ENCODE results near the gene PRKCA.
"Not testable (repeated sequence)": the region's sequence is repeated elsewhere in the genome, so short reads cannot be mapped to it uniquely, and the experiment has no call there.

PRKCA gene

GRCh38 chr17:66355510-66355909 lies 53.1 kb downstream of the PRKCA start:
- no peak for DNase-seq

DNA sequence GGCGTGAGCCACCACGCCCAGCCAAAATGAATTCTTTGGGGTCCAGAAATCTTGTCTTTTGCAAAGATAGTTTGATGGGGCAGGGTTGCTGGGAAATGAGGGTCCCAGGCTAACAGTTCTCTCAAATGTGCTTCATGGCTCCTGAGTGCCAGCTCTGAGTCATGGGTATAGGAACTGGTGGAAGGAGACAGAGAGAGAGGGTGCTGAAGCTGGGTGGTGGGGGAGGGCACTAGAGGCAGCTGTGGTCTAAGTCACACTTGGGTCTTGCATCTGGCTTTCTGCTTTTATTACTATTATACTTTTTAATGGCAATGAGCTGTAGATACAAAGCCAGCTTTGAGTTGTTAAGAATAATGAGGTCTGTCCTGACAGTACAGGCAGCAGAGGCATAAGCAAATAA lies 54.6 kb downstream of the PRKCA start:
- no peak for DNase-seq

DNA sequence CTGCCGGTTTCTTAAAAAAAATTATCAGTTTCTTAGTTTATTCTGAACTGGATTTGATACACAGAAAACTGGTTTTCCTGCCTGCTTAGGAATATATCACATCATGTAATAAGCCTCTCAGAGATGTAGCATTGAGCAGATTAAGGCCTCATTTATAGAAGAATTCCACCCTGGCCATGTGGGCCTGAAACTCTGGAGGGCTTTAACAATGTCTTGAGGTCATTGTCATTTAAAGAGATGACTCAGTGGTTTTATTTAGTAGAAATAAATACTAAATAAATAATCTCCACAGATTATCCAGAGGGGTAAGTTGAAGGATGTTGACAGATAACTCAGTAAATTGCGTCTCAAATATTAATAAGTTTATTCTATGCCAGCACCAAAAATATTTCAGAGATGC lies 56.9 kb downstream of the PRKCA start:
- DNase-seq = no peak

GRCh38 chr17:66360961-66361565 lies 58.6 kb downstream of the PRKCA start:
- DNase-seq = not testable (repeated sequence)

- peak in 1 of 2 donors; percentile 36 for DNase-seq
Observed at GRCh38 chr17:66364508-66364907, 62.1 kb downstream of the PRKCA start.

DNA sequence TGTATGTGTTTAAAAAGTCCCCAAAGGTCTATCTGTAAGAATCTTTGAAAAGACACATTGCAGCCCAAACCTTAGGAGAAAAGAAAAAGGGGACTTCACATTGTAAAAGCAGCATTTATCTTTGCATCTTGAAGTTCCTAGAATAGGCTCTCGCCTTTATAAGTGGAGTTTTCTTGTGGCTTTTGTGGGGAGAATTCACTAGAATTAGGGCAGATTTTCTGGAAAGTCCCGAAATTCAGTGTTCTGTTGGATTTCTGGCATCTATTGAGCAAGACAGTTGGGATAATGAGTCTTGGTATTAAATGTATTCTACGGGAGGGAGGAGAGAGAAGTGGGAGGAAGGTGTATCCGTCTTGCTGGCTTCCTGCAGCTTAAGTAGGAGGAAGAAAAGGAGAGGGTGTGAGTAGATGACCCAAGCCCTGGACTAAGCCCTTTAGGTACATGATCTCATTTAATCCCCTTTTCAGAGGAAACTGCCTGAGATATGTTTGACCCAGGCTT lies 62.6 kb downstream of the PRKCA start:
- DNase-seq = no peak

DNA sequence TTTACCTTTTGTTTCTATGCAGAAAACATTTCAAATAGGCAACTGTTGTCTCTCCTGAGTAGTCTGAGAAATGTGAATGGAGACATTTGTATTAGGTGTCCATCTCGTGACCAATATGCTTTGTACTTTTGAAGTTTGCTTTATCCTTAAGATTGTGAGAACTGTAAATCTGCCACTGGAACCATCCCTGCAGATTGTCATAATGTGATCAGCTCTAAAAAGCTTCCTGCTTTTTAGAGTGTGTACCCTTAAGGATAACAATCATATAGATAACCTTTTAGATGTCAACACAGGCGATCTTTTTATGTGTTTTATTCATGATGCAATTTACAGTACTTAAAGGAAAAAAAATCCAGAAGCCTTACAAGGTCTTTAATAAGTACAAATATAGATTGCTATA lies 63.5 kb downstream of the PRKCA start:
- no peak for DNase-seq

DNA sequence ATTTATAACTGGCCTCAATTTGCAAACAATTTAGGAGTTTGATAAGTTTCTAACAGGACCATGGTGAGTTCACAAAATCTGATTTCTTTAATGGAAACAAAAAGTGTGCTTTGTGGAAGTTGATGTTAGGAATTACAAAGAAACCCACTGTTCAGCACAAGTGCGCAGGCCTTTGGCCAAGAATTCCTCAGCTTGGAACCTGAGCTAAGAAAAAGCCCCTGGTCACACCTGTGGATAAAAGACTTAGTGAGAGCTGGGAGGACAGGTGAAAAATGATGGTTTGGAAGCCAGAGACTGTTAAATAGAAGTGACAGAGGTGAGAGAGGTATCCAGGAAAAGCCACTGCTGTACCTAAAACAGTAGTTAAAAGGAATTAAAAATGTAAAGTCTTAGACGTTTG lies 64.7 kb downstream of the PRKCA start:
- no peak for DNase-seq

- no peak for DNase-seq
Observed at GRCh38 chr17:66369830-66370229, 67.4 kb downstream of the PRKCA start.

DNA sequence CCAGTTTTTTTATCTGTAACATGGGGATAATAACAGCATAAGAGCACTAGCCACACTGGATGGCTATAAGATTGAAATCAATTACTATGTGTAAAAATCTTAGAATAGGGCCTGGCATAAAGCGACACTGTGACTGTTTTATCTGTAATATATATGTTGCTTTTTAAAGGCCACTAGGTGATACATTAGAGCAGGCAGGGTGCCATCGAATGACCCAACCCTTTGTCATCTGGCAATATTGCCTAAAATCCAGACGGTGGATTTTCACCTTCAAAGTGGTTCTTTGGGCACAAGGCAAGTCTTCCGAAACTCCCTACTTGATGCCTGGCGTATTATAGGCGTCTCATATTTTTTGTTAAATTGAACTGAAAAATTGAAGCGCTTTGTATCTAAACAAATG lies 69.1 kb downstream of the PRKCA start:
- no peak for DNase-seq

DNA sequence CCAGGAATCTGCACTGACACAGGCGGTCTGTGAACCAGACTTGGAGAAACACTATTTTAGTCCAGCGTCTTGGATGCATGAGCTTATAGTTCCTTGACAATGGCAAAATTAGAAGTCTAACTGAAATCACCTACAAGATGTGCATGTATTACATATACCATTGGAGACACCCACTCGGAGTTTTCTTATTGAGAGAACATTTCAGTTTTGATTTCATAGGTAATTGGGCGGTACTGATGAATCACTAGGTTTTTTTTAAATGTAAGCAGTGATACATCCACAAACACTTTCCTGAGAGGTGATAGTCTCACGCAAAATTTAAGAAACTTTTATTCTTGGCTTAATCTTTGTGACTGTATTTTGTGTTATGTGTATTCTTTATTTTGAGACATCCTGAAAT lies 69.8 kb downstream of the PRKCA start:
- no peak for DNase-seq

DNA sequence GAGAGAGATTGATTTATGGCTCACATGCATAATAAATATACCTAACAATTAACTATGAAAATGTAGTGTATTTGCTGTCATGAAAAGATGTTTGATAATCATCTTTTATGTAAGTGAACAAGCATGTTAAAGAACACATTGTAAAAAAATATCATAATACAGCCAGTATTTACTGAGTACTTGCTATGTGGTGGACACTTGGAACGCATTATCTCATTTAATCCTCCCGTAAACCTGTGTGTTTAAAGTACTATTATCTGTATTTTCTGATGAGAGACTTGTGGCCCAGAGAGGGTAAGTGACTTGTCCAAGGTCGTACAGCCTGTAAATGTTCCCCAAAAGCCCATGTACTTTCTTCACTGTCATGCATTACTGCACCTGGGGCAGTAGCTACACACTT lies 70.7 kb downstream of the PRKCA start:
- DNase-seq = no peak

GRCh38 chr17:66373944-66374817 lies 71.8 kb downstream of the PRKCA start:
- peak; percentile 23 to 52 for DNase-seq

DNA sequence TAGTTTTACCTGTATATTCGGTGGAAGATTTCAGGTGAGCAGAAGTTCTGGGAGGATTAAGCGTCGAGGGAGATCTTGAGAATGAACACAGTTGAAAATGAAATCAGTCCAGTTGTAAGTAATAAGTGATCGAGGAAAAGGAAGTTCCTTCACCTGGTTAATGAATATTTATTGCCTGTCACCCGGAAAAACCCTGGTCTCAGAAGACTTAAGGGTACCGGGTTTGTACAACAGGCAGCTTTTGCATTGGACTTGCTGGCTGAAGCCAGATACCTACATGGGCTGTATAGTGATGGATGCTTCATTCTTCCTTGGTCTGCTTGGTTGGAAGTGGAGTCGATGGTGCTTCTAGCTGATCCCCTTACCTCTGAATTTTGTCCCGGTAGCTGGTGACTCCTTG lies 72.7 kb downstream of the PRKCA start:
- DNase-seq = no peak

- DNase-seq = no peak
Observed at GRCh38 chr17:66378296-66378695, 75.9 kb downstream of the PRKCA start.

GRCh38 chr17:66379544-66379943 lies 77.1 kb downstream of the PRKCA start:
- DNase-seq = no peak

GRCh38 chr17:66379996-66380395 lies 77.6 kb downstream of the PRKCA start:
- no peak for DNase-seq

DNA sequence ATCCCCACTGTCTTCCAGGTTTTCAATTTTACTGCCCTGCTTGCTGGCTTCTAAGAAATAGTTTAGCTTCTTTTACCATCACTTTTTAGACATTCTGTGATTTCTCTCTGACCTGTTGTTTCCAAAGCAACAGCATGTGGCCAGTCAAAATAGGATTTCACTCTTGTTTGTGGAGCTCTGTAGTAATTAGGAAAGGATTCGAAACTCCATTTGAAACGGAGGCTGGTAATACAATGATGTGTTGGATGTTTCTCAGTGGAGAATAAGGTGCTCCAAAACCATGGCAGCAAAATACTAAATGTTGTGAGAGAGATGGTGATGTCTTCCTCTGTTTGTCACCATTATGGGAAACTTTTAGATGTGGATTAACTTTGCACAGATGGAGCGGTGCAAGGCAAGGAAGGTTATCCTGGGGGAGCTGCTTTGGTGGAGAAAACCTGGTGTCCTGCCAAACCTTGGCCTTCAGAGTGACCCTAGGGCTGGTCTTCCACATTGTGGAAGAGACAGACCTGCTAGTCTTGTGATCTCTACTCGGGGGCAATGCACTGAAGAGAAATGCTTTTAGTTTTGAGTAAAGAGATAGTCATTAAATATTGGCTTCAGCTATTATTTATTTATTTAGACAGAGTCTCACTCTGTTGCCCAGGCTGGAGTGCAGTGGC lies 79.4 kb downstream of the PRKCA start:
- DNase-seq = no peak

DNA sequence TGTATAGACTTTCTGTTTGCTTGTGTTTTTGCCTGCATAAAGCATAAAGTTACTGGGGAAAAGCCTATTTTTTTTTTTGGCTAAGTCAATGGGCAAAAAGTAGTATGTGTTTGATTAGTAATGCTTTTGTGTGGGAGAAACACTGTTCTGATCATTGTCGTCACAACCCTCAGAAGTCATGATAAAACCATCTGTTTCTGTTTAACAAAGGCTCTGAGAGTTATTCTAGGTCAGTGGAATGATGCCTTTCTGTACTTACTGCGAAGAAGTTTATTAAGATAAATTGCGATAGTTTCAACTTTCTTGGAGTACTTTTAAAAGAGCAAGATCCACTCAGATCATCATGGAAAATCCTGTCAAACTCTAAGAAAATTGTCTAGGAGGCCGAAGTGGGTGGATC lies 80.9 kb downstream of the PRKCA start:
- DNase-seq = no peak

DNA sequence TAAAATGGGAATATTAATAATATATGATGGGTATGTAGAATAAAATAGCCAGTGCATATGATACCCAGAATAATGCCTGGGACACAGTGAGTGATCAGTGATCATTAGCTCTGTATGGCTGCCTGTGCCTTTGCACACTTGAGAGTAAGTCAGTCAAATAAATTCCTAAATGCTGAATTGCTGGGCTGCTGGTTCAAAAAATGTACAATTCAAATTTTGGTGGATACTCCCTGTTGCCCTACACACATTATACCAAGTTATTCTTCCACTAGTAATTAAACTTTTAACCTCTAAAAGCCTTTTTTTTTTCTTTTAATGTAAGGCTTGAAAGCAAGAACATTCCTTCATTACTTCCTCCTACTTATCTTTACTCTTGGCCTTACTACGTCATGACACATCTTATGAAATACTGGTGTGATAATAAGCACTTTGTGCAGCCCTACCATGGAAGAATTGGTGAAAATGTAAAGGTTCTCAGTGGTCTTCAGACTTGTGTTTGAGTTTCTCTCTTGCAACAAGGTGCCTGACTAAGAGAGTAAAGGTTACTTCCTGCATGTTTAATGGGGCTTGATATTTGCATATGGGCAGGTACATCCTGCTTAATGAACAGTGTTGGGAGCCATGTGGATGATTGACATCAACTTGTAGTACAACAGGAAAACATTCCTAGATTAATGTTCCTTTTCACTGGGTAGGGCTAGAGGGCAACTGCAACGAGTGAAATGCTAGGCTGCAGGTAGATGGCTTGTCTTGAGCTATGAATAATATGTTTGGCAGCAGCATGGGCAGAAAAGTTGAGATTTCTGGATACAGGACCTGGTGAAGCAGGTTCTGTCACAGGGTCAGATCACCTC lies 84.3 kb downstream of the PRKCA start:
- no peak for DNase-seq

- no peak for DNase-seq
Observed at GRCh38 chr17:66387392-66387981, 85.1 kb downstream of the PRKCA start.

- no peak for DNase-seq
Observed at GRCh38 chr17:66392783-66393437, 90.5 kb downstream of the PRKCA start.

Data from stimulated activated CD4-positive, alpha-beta T cell treated with anti-CD3 and anti-CD28 coated beads, Interleukin-2, amount 100 ng/mL, for 24 hours (primary cell).